K562 (cell line): ENCODE measurements around the gene DNER. TPM values are rescaled to one million over a fixed set of nuclear protein-coding genes. Genes with fewer than 3 reads are reported as not detected.

Source experiments
- CC2D1A ChIP-seq: fragments of 450-650 bp; IDR thresholded peaks from 2 replicates; pipeline ENCODE4 v1.6.1; 2017; ENCODE audit warnings: mild to moderate bottlenecking
- CUX1 ChIP-seq: fragments of 200-800 bp; sonication (Bioruptor generic); IDR thresholded peaks from 2 replicates; pipeline ENCODE4 v1.6.1; 2016; ENCODE audit warnings: missing genetic modification characterization, missing compliant biosample characterization
- E2F6 ChIP-seq, 2 experiments: IDR thresholded peaks; 2 replicates each; pipeline ENCODE4 v1.6.1; 2011; ENCODE audit warnings: borderline replicate concordance in 1 of 2, control low read depth in 1 of 2, low read depth in 1 of 2, low read length in 1 of 2, mild to moderate bottlenecking in 1 of 2, mixed read lengths in 1 of 2, moderate library complexity in 1 of 2; ENCODE audit not compliant: insufficient read depth in 1 of 2, insufficient read length in 1 of 2, poor library complexity in 1 of 2, severe bottlenecking in 1 of 2; ENCODE audit errors: extremely low read depth in 1 of 2
- ZBTB1 ChIP-seq: sonication (generic); formaldehyde crosslinking; IDR thresholded peaks from 2 replicates; pipeline ENCODE4 v1.8.1; 2023; ENCODE audit warnings: missing genetic modification reagents, low read depth, mild to moderate bottlenecking, borderline replicate concordance
- ZNF695 ChIP-seq: fragments of 450-650 bp; formaldehyde crosslinking; IDR thresholded peaks from 2 replicates; pipeline ENCODE4 v1.4.0; 2020; ENCODE audit warnings: mild to moderate bottlenecking, moderate library complexity
- ZNF785 ChIP-seq: fragments of 250-450 bp; sonication (Bioruptor Pico); IDR thresholded peaks from 2 replicates; pipeline ENCODE4 v1.4.0; 2020; ENCODE audit warnings: mild to moderate bottlenecking
- polyA plus RNA-seq, 8 experiments: library from polyadenylated mRNA; depleted of rRNA in 4 of 8; stranded (reverse) in 5 of 8; unstranded in 3 of 8; fragments of >200 nt; fragmentation: Nextera tagmentation in 2 of 8; fragmentation: Illumina TruSeq in 1 of 8; extraction: Ambion mirVana in 2 of 8; extraction: Trizol in 1 of 8; gene quantifications; 2 replicates each; pipeline versions ENCODE4 v1.2.1 to v1.2.3, GENCODE V29; 2011 to 2014; ENCODE audit warnings: inconsistent platforms in 1 of 8, missing spikeins in 1 of 8
- total RNA-seq, 7 experiments: library from RNA; depleted of rRNA in 6 of 7; stranded (reverse); fragments of >200 nt in 6 of 7; fragmentation: Illumina TruSeq in 2 of 7; extraction: Trizol in 2 of 7; gene quantifications; 2 replicates each; pipeline versions ENCODE4 v1.2.1 to v1.2.3, GENCODE V29; 2011 to 2021; ENCODE audit warnings: low replicate concordance in 1 of 7

The DNER gene
- total and polyA plus RNA-seq, 9 of the 15 experiments (the other 6 are each of a cell fraction or from before 2014, with no cell fraction given), result not detected

DNA sequence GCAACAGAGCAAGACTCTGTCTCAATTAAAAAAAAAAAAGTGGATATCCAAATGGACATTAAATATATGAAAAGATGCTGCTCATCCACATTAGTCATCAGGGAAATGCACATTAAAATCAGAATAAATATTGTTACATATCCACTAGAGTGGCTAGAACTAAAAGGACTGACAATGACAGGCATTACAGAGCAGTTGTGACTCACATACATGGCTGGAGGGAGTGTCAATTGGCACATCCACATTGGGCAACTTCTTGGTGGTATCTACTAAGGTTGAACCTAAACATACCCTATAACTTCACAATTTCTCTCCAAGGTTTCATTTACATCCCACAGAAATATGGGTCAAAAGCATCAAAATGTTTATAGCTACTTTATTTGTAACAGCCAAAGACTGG lies 14.0 kb upstream of the DNER start (continued):
- TF ChIP-seq CUX1 (CRISPR knock-in tag) (no peak), ZNF695 (CRISPR knock-in tag) (no peak), CC2D1A (no peak), ZNF785 (CRISPR knock-in tag) (no peak), E2F6 (IDR thresholded peaks at IDR 0.05; ENCODE audit: borderline replicate concordance in 1 of 2, extremely low read depth in 1 of 2, insufficient read depth in 1 of 2, insufficient read length in 1 of 2, low read depth in 1 of 2, low read length in 1 of 2, poor library complexity in 1 of 2, severe bottlenecking in 1 of 2) (no peak), ZBTB1 (CRISPR knock-in tag) (no peak)
